Measurements from ENCODE around the gene PIK3CA. TPM values are rescaled to one million over a fixed set of nuclear protein-coding genes. Genes with fewer than 3 reads are reported as not detected.

The PIK3CA gene
- total and polyA plus RNA-seq, 7 donors, result 3.0 to 44.6 (median 21.6) TPM

- DNase-seq, result no peak
- TF ChIP-seq, protein P1, sequence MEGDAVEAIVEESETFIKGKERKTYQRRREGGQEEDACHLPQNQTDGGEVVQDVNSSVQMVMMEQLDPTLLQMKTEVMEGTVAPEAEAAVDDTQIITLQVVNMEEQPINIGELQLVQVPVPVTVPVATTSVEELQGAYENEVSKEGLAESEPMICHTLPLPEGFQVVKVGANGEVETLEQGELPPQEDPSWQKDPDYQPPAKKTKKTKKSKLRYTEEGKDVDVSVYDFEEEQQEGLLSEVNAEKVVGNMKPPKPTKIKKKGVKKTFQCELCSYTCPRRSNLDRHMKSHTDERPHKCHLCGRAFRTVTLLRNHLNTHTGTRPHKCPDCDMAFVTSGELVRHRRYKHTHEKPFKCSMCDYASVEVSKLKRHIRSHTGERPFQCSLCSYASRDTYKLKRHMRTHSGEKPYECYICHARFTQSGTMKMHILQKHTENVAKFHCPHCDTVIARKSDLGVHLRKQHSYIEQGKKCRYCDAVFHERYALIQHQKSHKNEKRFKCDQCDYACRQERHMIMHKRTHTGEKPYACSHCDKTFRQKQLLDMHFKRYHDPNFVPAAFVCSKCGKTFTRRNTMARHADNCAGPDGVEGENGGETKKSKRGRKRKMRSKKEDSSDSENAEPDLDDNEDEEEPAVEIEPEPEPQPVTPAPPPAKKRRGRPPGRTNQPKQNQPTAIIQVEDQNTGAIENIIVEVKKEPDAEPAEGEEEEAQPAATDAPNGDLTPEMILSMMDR (IDR thresholded peaks at IDR 0.05), result no peak
- TF ChIP-seq POLR2A (IDR thresholded peaks at IDR 0.05) (no peak), EP300 (IDR thresholded peaks at IDR 0.05) (no peak), POLR2AphosphoS5 (IDR thresholded peaks at IDR 0.05) (no peak)
- intact Hi-C loops (cut with DNase I), result no loop called here
- Histone ChIP-seq H3K4me3 (no peak overlapping the region), H3K27ac (no peak overlapping the region), H3K4me1 (no peaks in the 10 kb centered on the region), H3K27me3 (no peaks in the 10 kb centered on the region), H3K9me3 (no peaks in the 10 kb centered on the region), H3K36me3 (no peaks in the 10 kb centered on the region)
- WGBS, 2 donors, result 16 to 72% methylated on average over 1 of the region's 1 CpG
Measured at GRCh38 chr3:179136195-179136594, 12.0 kb upstream of the PIK3CA start.

DNA sequence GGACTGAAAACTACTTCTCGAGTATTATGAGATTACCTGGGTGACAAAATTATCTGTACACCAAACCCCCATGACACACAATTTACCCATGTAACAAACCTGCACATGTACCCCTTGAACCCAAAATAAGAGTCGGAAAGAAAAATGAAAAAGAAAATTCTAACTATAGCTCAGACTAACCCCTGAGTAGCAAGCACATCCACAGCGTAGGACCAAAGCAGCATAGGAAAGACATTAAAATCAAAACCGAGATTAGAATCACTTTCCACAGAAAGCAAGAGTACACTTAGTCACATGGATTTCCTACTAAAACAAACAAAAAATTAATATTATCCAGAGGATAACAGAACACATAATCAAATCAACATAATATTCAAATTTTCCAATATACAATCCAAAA, 6.3 kb upstream of the PIK3CA start:
- intact Hi-C loops (cut with DNase I), result no loop called here
- DNase-seq, result no peak
- Histone ChIP-seq H3K4me3 (no peak overlapping the region), H3K9me3 (no peaks in the 10 kb centered on the region), H3K27me3 (no peaks in the 10 kb centered on the region), H3K4me1 (peaks cover 0 to 5% (median 0%) of the 10 kb centered on the region in 4 donors), H3K36me3 (no peaks in the 10 kb centered on the region), H3K27ac (no peak overlapping the region)
- TF ChIP-seq, protein P1 (IDR thresholded peaks at IDR 0.05), result no peak
- TF ChIP-seq EP300 (IDR thresholded peaks at IDR 0.05) (no peak), POLR2AphosphoS5 (IDR thresholded peaks at IDR 0.05) (no peak), POLR2A (IDR thresholded peaks at IDR 0.05) (no peak)
- 86 to 89% methylated on average over 4 of the region's 4 CpGs for WGBS, 2 donors

GRCh38 chr3:179146911-179147513, 1.1 kb upstream of the PIK3CA start:
- Histone ChIP-seq H3K4me1 (peaks cover 0 to 27% (median 18%) of the 10 kb centered on the region in 4 donors), H3K27ac (peak overlapping the region; percentile 95 to 99 (median 98)), H3K4me3 (peak overlapping the region; percentile 58 to 94 (median 80)), H3K36me3 (no peaks in the 10 kb centered on the region), H3K27me3 (no peaks in the 10 kb centered on the region), H3K9me3 (no peaks in the 10 kb centered on the region)
- TF ChIP-seq POLR2A (IDR thresholded peaks at IDR 0.05), result no peak
- TF ChIP-seq, protein P1 (IDR thresholded peaks at IDR 0.05), result peak; percentile 36 to 78 (median 62)
- DNase-seq, result no peak
- WGBS, 2 donors, result 2 to 4% methylated on average over 16 of the region's 16 CpGs
- intact Hi-C loops (cut with DNase I), result loop anchor here (5.0 kb wide), 4 partner anchors 35 to 130 kb away; partner anchors contain the start of gene ZMAT3

DNA sequence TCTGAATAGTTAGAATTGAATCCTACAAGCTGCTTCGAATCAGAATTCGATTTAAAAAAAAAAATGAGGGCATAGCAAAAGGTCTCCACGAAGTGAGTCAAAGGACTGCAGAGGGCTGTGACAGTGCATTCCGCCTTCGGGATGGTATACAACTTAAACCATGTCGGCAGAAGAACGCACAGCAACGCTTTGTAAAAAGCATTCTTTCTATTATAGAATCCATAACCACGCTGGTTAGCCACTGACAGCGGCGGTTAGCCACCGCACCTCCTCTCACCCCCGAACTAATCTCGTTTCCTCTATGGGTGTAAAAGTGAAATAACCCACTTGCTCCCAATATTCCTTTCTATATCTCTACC, 664 bp upstream of the PIK3CA start:
- Histone ChIP-seq H3K27ac (peak overlapping the region; percentile 95 to 99 (median 98)), H3K4me3 (peak overlapping the region; percentile 58 to 94 (median 80)), H3K9me3 (no peaks in the 10 kb centered on the region), H3K4me1 (peaks cover 0 to 27% (median 18%) of the 10 kb centered on the region in 4 donors), H3K36me3 (no peaks in the 10 kb centered on the region), H3K27me3 (no peaks in the 10 kb centered on the region)
- no peak for DNase-seq
- TF ChIP-seq EP300 (IDR thresholded peaks at IDR 0.05) (no peak), POLR2A (IDR thresholded peaks at IDR 0.05) (no peak), POLR2AphosphoS5 (IDR thresholded peaks at IDR 0.05) (no peak)
- TF ChIP-seq, protein P1 (IDR thresholded peaks at IDR 0.05), result no peak
- intact Hi-C loops (cut with DNase I), result loop anchor here (5.0 kb wide), 4 partner anchors 35 to 130 kb away; partner anchors contain the start of gene ZMAT3
- 0% methylated on average over 14 of the region's 14 CpGs for whole genome bisulfite sequencing, 2 donors
